ENCODE results near the gene IL33. TPM values are rescaled to one million over a fixed set of nuclear protein-coding genes. Genes with fewer than 3 reads are reported as not detected.

The IL33 gene
- total and polyA plus RNA-seq, 2 donors (not counting 1 experiment from before 2014, with no cell fraction given): not detected

DNA sequence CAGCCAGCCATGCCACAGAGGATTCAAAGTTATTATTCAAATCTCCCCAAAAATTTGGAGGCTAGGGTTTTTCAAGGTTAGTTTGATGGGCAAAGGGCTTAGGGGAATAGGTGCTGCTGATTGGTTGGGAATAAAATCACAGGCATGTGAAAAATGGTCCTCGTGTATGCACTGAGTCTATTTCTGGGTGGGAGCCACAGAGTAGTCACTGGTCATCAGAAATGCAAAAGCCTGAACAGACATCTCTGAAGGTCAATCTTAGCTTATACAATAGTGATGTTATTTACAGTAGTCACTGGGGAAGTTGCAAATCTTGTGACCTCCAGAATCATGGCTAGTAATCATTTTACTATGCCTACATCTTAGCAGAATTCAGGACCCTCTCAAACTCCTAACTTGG, 1.3 kb downstream of the IL33 start:
- TF ChIP-seq, protein P1, sequence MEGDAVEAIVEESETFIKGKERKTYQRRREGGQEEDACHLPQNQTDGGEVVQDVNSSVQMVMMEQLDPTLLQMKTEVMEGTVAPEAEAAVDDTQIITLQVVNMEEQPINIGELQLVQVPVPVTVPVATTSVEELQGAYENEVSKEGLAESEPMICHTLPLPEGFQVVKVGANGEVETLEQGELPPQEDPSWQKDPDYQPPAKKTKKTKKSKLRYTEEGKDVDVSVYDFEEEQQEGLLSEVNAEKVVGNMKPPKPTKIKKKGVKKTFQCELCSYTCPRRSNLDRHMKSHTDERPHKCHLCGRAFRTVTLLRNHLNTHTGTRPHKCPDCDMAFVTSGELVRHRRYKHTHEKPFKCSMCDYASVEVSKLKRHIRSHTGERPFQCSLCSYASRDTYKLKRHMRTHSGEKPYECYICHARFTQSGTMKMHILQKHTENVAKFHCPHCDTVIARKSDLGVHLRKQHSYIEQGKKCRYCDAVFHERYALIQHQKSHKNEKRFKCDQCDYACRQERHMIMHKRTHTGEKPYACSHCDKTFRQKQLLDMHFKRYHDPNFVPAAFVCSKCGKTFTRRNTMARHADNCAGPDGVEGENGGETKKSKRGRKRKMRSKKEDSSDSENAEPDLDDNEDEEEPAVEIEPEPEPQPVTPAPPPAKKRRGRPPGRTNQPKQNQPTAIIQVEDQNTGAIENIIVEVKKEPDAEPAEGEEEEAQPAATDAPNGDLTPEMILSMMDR (IDR thresholded peaks at IDR 0.05): no peak
- no peak for TF ChIP-seq EZH2 (IDR thresholded peaks at IDR 0.05; ENCODE audit: borderline replicate concordance, insufficient read depth, low read depth, low read length, poor library complexity, severe bottlenecking)
- 67% methylated on average over 1 of the region's 1 CpG for WGBS (ENCODE audit: insufficient coverage)
- Mint-ChIP-seq H3K27me3 (peaks cover 29% of the 10 kb centered on the region), H3K9me3 (ENCODE audit: insufficient read depth) (no peaks in the 10 kb centered on the region), H3K27ac (no peak overlapping the region), H3K4me1 (no peaks in the 10 kb centered on the region), H3K4me3 (no peak overlapping the region)
- no peak overlapping the region for H3K27ac ChIP-seq (ENCODE audit: low read length in 2 of 2)
- intact Hi-C loops (cut with micrococcal nuclease): no loop called here
- H3K9ac ChIP-seq (ENCODE audit: low read length): no peak overlapping the region
- H3K9me3 ChIP-seq (ENCODE audit: control extremely low read depth in 1 of 3, control insufficient read depth in 2 of 3, insufficient read depth in 1 of 3, low read length in 2 of 3): peaks cover 0 to 1% (median 0%) of the 10 kb centered on the region in 3 donors
- ATAC-seq (ENCODE audit: low read depth): no peak
- no peak overlapping the region for H3K4me3 ChIP-seq (ENCODE audit: control extremely low read depth in 1 of 5, extremely low read depth in 1 of 5, insufficient read depth in 1 of 5, low read depth in 2 of 5, low read length in 4 of 5)
- DNase-seq: no peak
- H3K4me1 ChIP-seq (ENCODE audit: control insufficient read depth in 2 of 2, insufficient read depth in 2 of 2, low read length in 2 of 2): no peaks in the 10 kb centered on the region
- H3K4me2 ChIP-seq (replicated peaks; ENCODE audit: low read depth, low read length, poor library complexity, severe bottlenecking): no peak overlapping the region
- no peaks in the 10 kb centered on the region for H4K20me1 ChIP-seq (ENCODE audit: control insufficient read depth, insufficient read depth, low read length, poor library complexity, severe bottlenecking)
- ChIA-PET POLR2A (no interaction called here), CTCF (no interaction called here)
- peaks cover 0 to 6% (median 1%) of the 10 kb centered on the region in 4 experiments for H3K27me3 ChIP-seq (replicated peaks in 1 of 4; ENCODE audit: control extremely low read depth in 1 of 4, control insufficient read depth in 3 of 4, insufficient read depth in 4 of 4, low read length in 3 of 4)
- no peaks in the 10 kb centered on the region for H3K36me3 ChIP-seq (replicated peaks in 1 of 2; ENCODE audit: control extremely low read depth in 1 of 2, control insufficient read depth in 1 of 2, extremely low read depth in 1 of 2, insufficient read depth in 2 of 2, low read length in 1 of 2)
- no peaks in the 10 kb centered on the region for H3K79me2 ChIP-seq (ENCODE audit: control insufficient read depth, insufficient read depth, low read length)
- no peak overlapping the region for H2AFZ ChIP-seq (ENCODE audit: insufficient read depth, low read depth, low read length, poor library complexity, severe bottlenecking)

DNA sequence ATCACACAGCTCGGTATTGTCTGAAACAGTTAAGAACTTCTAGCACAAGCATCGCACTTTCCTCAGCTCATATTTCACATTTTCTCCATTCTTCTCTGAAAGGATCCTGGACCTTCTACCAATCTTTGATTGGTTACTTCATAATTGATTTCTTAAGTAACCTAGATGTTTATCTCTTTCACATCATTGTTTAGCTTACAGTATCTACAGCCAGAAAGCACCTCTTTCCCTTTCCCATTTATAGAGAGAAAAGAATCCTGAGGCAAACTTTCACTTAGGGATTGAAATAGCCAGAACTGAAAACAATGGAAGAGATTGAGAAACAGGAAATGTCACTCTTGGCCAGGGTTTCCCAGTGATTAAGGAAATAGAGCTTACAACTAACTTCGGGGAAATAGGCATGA, 2.5 kb downstream of the IL33 start:
- ChIA-PET POLR2A (no interaction called here), CTCF (no interaction called here)
- Histone ChIP-seq H3K36me3 (replicated peaks in 1 of 2; ENCODE audit: control extremely low read depth in 1 of 2, control insufficient read depth in 1 of 2, extremely low read depth in 1 of 2, insufficient read depth in 2 of 2, low read length in 1 of 2) (no peaks in the 10 kb centered on the region), H2AFZ (ENCODE audit: insufficient read depth, low read depth, low read length, poor library complexity, severe bottlenecking) (no peak overlapping the region), H3K4me1 (ENCODE audit: control insufficient read depth in 2 of 2, insufficient read depth in 2 of 2, low read length in 2 of 2) (no peaks in the 10 kb centered on the region), H3K79me2 (ENCODE audit: control insufficient read depth, insufficient read depth, low read length) (no peaks in the 10 kb centered on the region), H3K9ac (ENCODE audit: low read length) (no peak overlapping the region), H4K20me1 (ENCODE audit: control insufficient read depth, insufficient read depth, low read length, poor library complexity, severe bottlenecking) (no peaks in the 10 kb centered on the region), H3K9me3 (ENCODE audit: control extremely low read depth in 1 of 3, control insufficient read depth in 2 of 3, insufficient read depth in 1 of 3, low read length in 2 of 3) (peaks cover 0 to 1% (median 0%) of the 10 kb centered on the region in 3 donors), H3K27me3 (replicated peaks in 1 of 4; ENCODE audit: control extremely low read depth in 1 of 4, control insufficient read depth in 3 of 4, insufficient read depth in 4 of 4, low read length in 3 of 4) (peaks cover 0 to 6% (median 1%) of the 10 kb centered on the region in 4 experiments), H3K4me2 (replicated peaks; ENCODE audit: low read depth, low read length, poor library complexity, severe bottlenecking) (no peak overlapping the region), H3K4me3 (ENCODE audit: control extremely low read depth in 1 of 5, extremely low read depth in 1 of 5, insufficient read depth in 1 of 5, low read depth in 2 of 5, low read length in 4 of 5) (no peak overlapping the region), H3K27ac (ENCODE audit: low read length in 2 of 2) (no peak overlapping the region)
- TF ChIP-seq EZH2 (IDR thresholded peaks at IDR 0.05; ENCODE audit: borderline replicate concordance, insufficient read depth, low read depth, low read length, poor library complexity, severe bottlenecking): no peak
- TF ChIP-seq, protein P1 (IDR thresholded peaks at IDR 0.05): no peak
- DNase-seq: no peak
- H3K9me3 Mint-ChIP-seq (ENCODE audit: insufficient read depth): no peaks in the 10 kb centered on the region
- no peak overlapping the region for H3K4me3 Mint-ChIP-seq
- whole genome bisulfite sequencing (ENCODE audit: insufficient coverage): no CpG with 5 or more reads among the region's 3 CpGs
- intact Hi-C loops (cut with micrococcal nuclease): no loop called here
- H3K27ac Mint-ChIP-seq: no peak overlapping the region
- no peaks in the 10 kb centered on the region for H3K4me1 Mint-ChIP-seq
- H3K27me3 Mint-ChIP-seq: peaks cover 29% of the 10 kb centered on the region
- no peak for ATAC-seq (ENCODE audit: low read depth)

All from B cell (primary cell).